ENCODE measurements around the gene DHX58. TPM values are rescaled to one million over a fixed set of nuclear protein-coding genes. Genes with fewer than 3 reads are reported as not detected.

The DHX58 gene
- total and polyA plus RNA-seq, 2 of the 4 experiments (the other 2 are of a cell fraction) = 1.1 to 2.8 TPM

Other genes starting within 250 kb of the DHX58 start
- gene KLHL11, start 247.3 kb downstream of the DHX58 start, total RNA-seq (2012; rRNA removed) = 38.5 and 43.6 TPM in 2 replicates
- gene KLHL11, start 247.3 kb downstream of the DHX58 start, polyA plus RNA-seq (2012; rRNA removed) = 3.5 and 4.1 TPM in 2 replicates
- gene ACLY, start 193.8 kb downstream of the DHX58 start, total RNA-seq (2012; rRNA removed) = 228 and 230 TPM in 2 replicates
- 167 and 170 TPM in 2 replicates for gene ACLY, start 193.8 kb downstream of the DHX58 start, polyA plus RNA-seq (2012; rRNA removed)
- 0.54 and 0.56 TPM in 2 replicates for gene ODAD4, start 182.1 kb downstream of the DHX58 start, total RNA-seq (2012; rRNA removed)
- 0.37 and 0.38 TPM in 2 replicates for gene ODAD4, start 182.1 kb downstream of the DHX58 start, polyA plus RNA-seq (2012; rRNA removed)
- 45.5 and 50.3 TPM in 2 replicates for gene CNP, start 145.9 kb downstream of the DHX58 start, total RNA-seq (2012; rRNA removed)
- gene CNP, start 145.9 kb downstream of the DHX58 start, polyA plus RNA-seq (2012; rRNA removed) = 46.4 and 56.5 TPM in 2 replicates
- gene DNAJC7, start 95.3 kb downstream of the DHX58 start, total RNA-seq (2012; rRNA removed) = 71.7 and 76.9 TPM in 2 replicates
- 42.3 and 49.3 TPM in 2 replicates for gene DNAJC7, start 95.3 kb downstream of the DHX58 start, polyA plus RNA-seq (2012; rRNA removed)
- 20.8 and 25.6 TPM in 2 replicates for gene NKIRAS2, start 92.6 kb downstream of the DHX58 start, total RNA-seq (2012; rRNA removed)
- gene NKIRAS2, start 92.6 kb downstream of the DHX58 start, polyA plus RNA-seq (2012; rRNA removed) = 51.8 and 55.1 TPM in 2 replicates
- under 0.01 TPM in 1 of 2 replicates, not detected in the other for gene C17orf113, start 62.1 kb downstream of the DHX58 start, total RNA-seq (2012; rRNA removed)
- gene C17orf113, start 62.1 kb downstream of the DHX58 start, polyA plus RNA-seq (2012; rRNA removed) = 0.03 and 0.07 TPM in 2 replicates
- gene ZNF385C, start 14.2 kb downstream of the DHX58 start, total RNA-seq (2012; rRNA removed) = not detected in 2 replicates
- gene ZNF385C, start 14.2 kb downstream of the DHX58 start, polyA plus RNA-seq (2012; rRNA removed) = not detected in 2 replicates
- gene KAT2A, start 8.7 kb upstream of the DHX58 start, total RNA-seq (2012; rRNA removed) = 5.3 and 6.3 TPM in 2 replicates
- 28.2 and 31.4 TPM in 2 replicates for gene KAT2A, start 8.7 kb upstream of the DHX58 start, polyA plus RNA-seq (2012; rRNA removed)
- not detected in 2 replicates for gene HSPB9, start 10.1 kb upstream of the DHX58 start, total RNA-seq (2012; rRNA removed)
- gene HSPB9, start 10.1 kb upstream of the DHX58 start, polyA plus RNA-seq (2012; rRNA removed) = not detected in 2 replicates
- 112 and 126 TPM in 2 replicates for gene RAB5C, start 42.3 kb upstream of the DHX58 start, total RNA-seq (2012; rRNA removed)
- gene RAB5C, start 42.3 kb upstream of the DHX58 start, polyA plus RNA-seq (2012; rRNA removed) = 277 and 312 TPM in 2 replicates
- gene KCNH4, start 68.4 kb upstream of the DHX58 start, total RNA-seq (2012; rRNA removed) = not detected in 2 replicates
- 0.03 and 0.06 TPM in 2 replicates for gene KCNH4, start 68.4 kb upstream of the DHX58 start, polyA plus RNA-seq (2012; rRNA removed)
- gene HCRT, start 72.7 kb upstream of the DHX58 start, total RNA-seq (2012; rRNA removed) = not detected in 2 replicates
- not detected in 2 replicates for gene HCRT, start 72.7 kb upstream of the DHX58 start, polyA plus RNA-seq (2012; rRNA removed)
- 4.4 and 8.1 TPM in 2 replicates for gene GHDC, start 81.8 kb upstream of the DHX58 start, total RNA-seq (2012; rRNA removed)
- gene GHDC, start 81.8 kb upstream of the DHX58 start, polyA plus RNA-seq (2012; rRNA removed) = 5.2 and 6.1 TPM in 2 replicates
- 21.7 and 24.4 TPM in 2 replicates for gene STAT5B, start 163.7 kb upstream of the DHX58 start, total RNA-seq (2012; rRNA removed)
- gene STAT5B, start 163.7 kb upstream of the DHX58 start, polyA plus RNA-seq (2012; rRNA removed) = 28.7 and 29.6 TPM in 2 replicates
- 1.3 and 1.4 TPM in 2 replicates for gene STAT5A, start 175.8 kb upstream of the DHX58 start, total RNA-seq (2012; rRNA removed)
- gene STAT5A, start 175.8 kb upstream of the DHX58 start, polyA plus RNA-seq (2012; rRNA removed) = 1.4 and 1.5 TPM in 2 replicates